Measurements from ENCODE around the gene LACTB.

DNA sequence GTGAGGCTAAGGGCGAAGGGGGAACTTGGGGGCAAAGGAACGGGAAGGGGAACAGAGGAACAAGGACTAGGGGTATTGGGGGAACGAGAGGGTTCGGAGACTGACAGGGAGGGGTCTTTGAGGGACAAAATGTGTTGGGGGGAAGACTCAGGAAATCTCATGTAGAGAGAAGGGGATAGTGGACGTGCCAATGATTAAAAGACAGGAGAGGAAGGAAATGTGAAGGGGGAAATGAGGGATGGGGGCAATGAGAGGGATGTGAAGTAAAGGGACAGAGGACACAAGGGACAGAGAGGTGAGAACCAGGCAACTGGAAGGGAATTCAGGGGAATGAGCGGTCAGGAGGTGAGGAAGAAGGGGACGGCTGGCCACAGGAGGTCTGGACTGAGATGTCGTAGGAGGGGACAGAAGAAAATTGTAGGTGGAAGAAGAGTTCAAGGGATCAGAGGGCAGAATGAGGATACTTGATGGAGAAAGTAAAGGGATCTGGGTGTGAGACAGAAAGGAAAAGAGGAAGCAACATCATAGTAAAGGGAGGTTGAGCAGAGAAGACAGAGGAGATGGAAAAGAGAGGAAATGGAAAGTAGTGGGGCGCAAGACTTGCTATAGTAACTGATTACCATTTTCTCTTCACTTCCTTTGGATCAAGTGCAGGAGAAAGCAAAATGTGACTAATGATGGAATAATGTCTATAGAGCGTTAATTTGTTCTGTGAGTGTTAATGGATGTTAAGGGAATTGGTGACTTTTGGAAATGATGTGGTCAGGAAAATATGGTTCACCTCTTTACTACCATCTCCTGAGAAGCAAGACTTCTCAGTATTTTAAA, 68.5 kb downstream of the LACTB start:
- TF ChIP-seq CTCF (IDR thresholded peaks at IDR 0.05; ENCODE audit: low read length) (no peak), EZH2 (IDR thresholded peaks at IDR 0.05; ENCODE audit: borderline replicate concordance, low read length) (no peak)
